KOPT-K1 (cell line): Measurements from ENCODE around the gene TEPSIN.

ENCODE experiments used
- H3K27ac ChIP-seq: fragments of 200-600 bp; sonication (generic); 2 replicates; pipeline ENCODE4 v1.5.1; 2016; ENCODE audit warnings: antibody characterized with exemption, mild to moderate bottlenecking, low read depth, low read length; ENCODE audit not compliant: poor library complexity, severe bottlenecking
- H3K36me3 ChIP-seq: fragments of 200-600 bp; sonication (generic); 2 replicates; pipeline ENCODE4 v1.5.1; 2017; ENCODE audit warnings: antibody characterized with exemption, mild to moderate bottlenecking, low read length, moderate library complexity; ENCODE audit not compliant: insufficient read depth
- H3K9me3 ChIP-seq: fragments of 200-600 bp; sonication (generic); 2 replicates; pipeline ENCODE4 v1.5.1; 2017; ENCODE audit warnings: antibody characterized with exemption, low read length, mild to moderate bottlenecking; ENCODE audit not compliant: insufficient read depth, poor library complexity, severe bottlenecking

The TEPSIN gene

GRCh38 chr17:81210868-81211267 is 28.0 kb downstream of the TEPSIN start:
- no peak overlapping the region for H3K27ac ChIP-seq
- peaks cover 22% of the 10 kb centered on the region for H3K36me3 ChIP-seq
- H3K9me3 ChIP-seq = no peaks in the 10 kb centered on the region

GRCh38 chr17:81210466-81210865 is 28.4 kb downstream of the TEPSIN start:
- H3K27ac ChIP-seq = no peak overlapping the region
- H3K36me3 ChIP-seq = peaks cover 25% of the 10 kb centered on the region
- no peaks in the 10 kb centered on the region for H3K9me3 ChIP-seq

GRCh38 chr17:81209141-81209540 is 29.7 kb downstream of the TEPSIN start:
- no peaks in the 10 kb centered on the region for H3K9me3 ChIP-seq
- H3K27ac ChIP-seq = no peak overlapping the region

GRCh38 chr17:81208651-81209050 is 30.2 kb downstream of the TEPSIN start:
- peaks cover 39% of the 10 kb centered on the region for H3K36me3 ChIP-seq
- no peak overlapping the region for H3K27ac ChIP-seq
- no peaks in the 10 kb centered on the region for H3K9me3 ChIP-seq

More at GRCh38 chr17:81209141-81209540, 29.7 kb downstream of the TEPSIN start:
- peaks cover 34% of the 10 kb centered on the region for H3K36me3 ChIP-seq

- Histone ChIP-seq H3K27ac (no peak overlapping the region), H3K9me3 (no peaks in the 10 kb centered on the region), H3K36me3 (peaks cover 47% of the 10 kb centered on the region)
These were observed 31.0 kb downstream of the TEPSIN start for GRCh38 chr17:81207610-81208581.

GRCh38 chr17:81206657-81207056 is 32.2 kb downstream of the TEPSIN start:
- no peak overlapping the region for H3K27ac ChIP-seq
- no peaks in the 10 kb centered on the region for H3K9me3 ChIP-seq
- H3K36me3 ChIP-seq = peaks cover 52% of the 10 kb centered on the region

GRCh38 chr17:81206166-81206565 is 32.7 kb downstream of the TEPSIN start:
- peaks cover 53% of the 10 kb centered on the region for H3K36me3 ChIP-seq
- no peaks in the 10 kb centered on the region for H3K9me3 ChIP-seq
- H3K27ac ChIP-seq = no peak overlapping the region

- Histone ChIP-seq H3K9me3 (no peaks in the 10 kb centered on the region), H3K27ac (no peak overlapping the region), H3K36me3 (peaks cover 68% of the 10 kb centered on the region)
These were observed 34.3 kb downstream of the TEPSIN start for GRCh38 chr17:81204578-81204977.

- H3K36me3 ChIP-seq = peaks cover 78% of the 10 kb centered on the region
- no peaks in the 10 kb centered on the region for H3K9me3 ChIP-seq
- H3K27ac ChIP-seq = no peak overlapping the region
These were observed 35.7 kb downstream of the TEPSIN start for GRCh38 chr17:81203136-81203535.

GRCh38 chr17:81202318-81202717 is 36.5 kb downstream of the TEPSIN start:
- H3K27ac ChIP-seq = no peak overlapping the region
- peaks cover 82% of the 10 kb centered on the region for H3K36me3 ChIP-seq
- no peaks in the 10 kb centered on the region for H3K9me3 ChIP-seq

- Histone ChIP-seq H3K9me3 (no peaks in the 10 kb centered on the region), H3K27ac (no peak overlapping the region), H3K36me3 (peaks cover 82% of the 10 kb centered on the region; the same call in 1 of the 2 replicates)
These were observed 37.9 kb downstream of the TEPSIN start for GRCh38 chr17:81200695-81201580.

- Histone ChIP-seq H3K9me3 (no peaks in the 10 kb centered on the region), H3K36me3 (peaks cover 85% of the 10 kb centered on the region; the same call in 1 of the 2 replicates), H3K27ac (no peak overlapping the region)
These were observed 38.7 kb downstream of the TEPSIN start for GRCh38 chr17:81200201-81200600.

GRCh38 chr17:81199482-81199830 is 39.4 kb downstream of the TEPSIN start:
- Histone ChIP-seq H3K36me3 (peaks cover 86% of the 10 kb centered on the region; the same call in 1 of the 2 replicates), H3K27ac (no peak overlapping the region), H3K9me3 (no peaks in the 10 kb centered on the region)

GRCh38 chr17:81198826-81199481 is 39.9 kb downstream of the TEPSIN start:
- peaks cover 84% of the 10 kb centered on the region; the same call in 1 of the 2 replicates for H3K36me3 ChIP-seq
- no peaks in the 10 kb centered on the region for H3K9me3 ChIP-seq
- H3K27ac ChIP-seq = no peak overlapping the region
